Loucy (cell line): ENCODE results near the gene CRYBG2.

Experiments used
- H2AFZ ChIP-seq: fragments of 200-600 bp; sonication (generic); 2 replicates; pipeline ENCODE4 v1.6.0; 2016; ENCODE audit warnings: antibody characterized with exemption, mild to moderate bottlenecking, low read length, moderate library complexity
- H3F3A ChIP-seq: fragments of 200-600 bp; 2 replicates; pipeline ENCODE4 v1.6.0; 2016; ENCODE audit warnings: antibody characterized with exemption, low read depth, mild to moderate bottlenecking
- H3K27me3 ChIP-seq: fragments of 200-600 bp; sonication (generic); 2 replicates; pipeline ENCODE4 v1.6.1; 2014; ENCODE audit warnings: low read length, mild to moderate bottlenecking; ENCODE audit not compliant: insufficient read depth, poor library complexity, severe bottlenecking
- H3K36me3 ChIP-seq: fragments of 200-600 bp; sonication (generic); 2 replicates; pipeline ENCODE4 v1.6.1; 2016; ENCODE audit warnings: low read length; ENCODE audit not compliant: insufficient read depth
- H3K4me1 ChIP-seq: fragments of 200-600 bp; sonication (generic); 2 replicates; pipeline ENCODE4 v1.5.1; 2014; ENCODE audit warnings: low read length, mild to moderate bottlenecking; ENCODE audit not compliant: insufficient read depth, poor library complexity, severe bottlenecking
- H3K4me2 ChIP-seq: fragments of 200-600 bp; sonication (generic); 2 replicates; pipeline ENCODE4 v1.6.0; 2014; ENCODE audit warnings: antibody characterized with exemption, low read length, low read depth, mild to moderate bottlenecking; ENCODE audit not compliant: poor library complexity, severe bottlenecking
- H3K4me3 ChIP-seq: fragments of 200-600 bp; sonication (generic); 2 replicates; pipeline ENCODE4 v1.5.1; 2014; ENCODE audit warnings: low read length, mild to moderate bottlenecking, mixed read lengths; ENCODE audit not compliant: poor library complexity, severe bottlenecking
- H3K79me2 ChIP-seq: fragments of 200-600 bp; sonication (generic); 2 replicates; pipeline ENCODE4 v1.6.1; 2014; ENCODE audit warnings: low read length; ENCODE audit not compliant: insufficient read depth
- H3K9ac ChIP-seq: fragments of 200-600 bp; sonication (generic); 2 replicates; pipeline ENCODE4 v1.6.0; 2014; ENCODE audit warnings: mild to moderate bottlenecking, low read depth, low read length, moderate library complexity; ENCODE audit not compliant: poor library complexity, severe bottlenecking
- H3K9me2 ChIP-seq: fragments of 200-600 bp; sonication (generic); replicated peaks from 2 replicates; pipeline ENCODE4 v1.6.1; 2016; ENCODE audit warnings: low read depth, low read length, mixed read lengths
- H3K9me3 ChIP-seq: fragments of 200-600 bp; sonication (generic); 2 replicates; pipeline ENCODE4 v1.6.1; 2014; ENCODE audit warnings: mild to moderate bottlenecking, antibody characterized with exemption, low read length, low read depth; ENCODE audit not compliant: insufficient read depth
- H4K20me1 ChIP-seq: fragments of 200-600 bp; sonication (generic); 2 replicates; pipeline ENCODE4 v1.6.0; 2014; ENCODE audit warnings: antibody characterized with exemption, low read length, mild to moderate bottlenecking; ENCODE audit not compliant: insufficient read depth, poor library complexity, severe bottlenecking
- EZH2phosphoT487 ChIP-seq: fragments of 200-600 bp; IDR thresholded peaks from 2 replicates; pipeline ENCODE4 v1.6.1; 2018; ENCODE audit warnings: antibody characterized with exemption, mild to moderate bottlenecking, moderate library complexity, borderline replicate concordance
- TF ChIP-seq, protein P1 (sequence below): fragments of 200-600 bp; sonication (generic); conservative IDR thresholded peaks from 2 replicates; pipeline ENCODE4 v1.5.1; 2014; ENCODE audit warnings: mild to moderate bottlenecking, antibody characterized with exemption, low read length

The CRYBG2 gene

DNA sequence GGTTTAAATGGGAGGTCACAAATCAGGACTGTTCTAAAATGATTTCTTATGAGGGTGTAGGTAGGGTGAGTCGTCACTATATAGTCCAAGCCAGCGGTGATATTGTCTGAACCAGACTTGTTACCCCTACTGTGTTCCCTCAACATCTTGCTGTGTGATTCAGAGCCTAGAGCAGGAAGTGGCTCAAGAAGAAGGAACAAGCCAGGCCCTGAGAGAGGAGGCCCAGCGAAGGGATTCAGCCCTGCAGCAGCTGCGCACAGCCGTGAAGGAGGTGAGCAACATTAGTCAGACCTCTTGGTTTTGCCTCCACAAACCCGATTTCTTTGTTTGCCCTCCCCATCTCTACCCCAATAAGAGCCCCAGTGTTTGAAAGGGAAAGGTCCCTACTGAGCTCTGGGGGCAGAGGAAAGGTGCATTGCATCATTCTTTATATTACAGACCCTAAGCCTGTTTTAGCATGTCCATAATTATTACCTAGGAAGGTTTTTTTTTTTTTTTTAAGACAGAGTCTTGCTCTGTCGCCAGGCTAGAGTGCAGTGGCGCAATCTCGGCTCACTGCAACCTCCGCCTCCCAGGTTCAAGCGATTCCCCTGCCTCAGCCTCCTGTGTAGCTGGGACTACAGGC lies 79.0 kb downstream of the CRYBG2 start:
- H4K20me1 ChIP-seq = no peaks in the 10 kb centered on the region
- H3K4me2 ChIP-seq = no peak overlapping the region
- no peaks in the 10 kb centered on the region for H3F3A ChIP-seq
- H3K79me2 ChIP-seq = peaks cover 22% of the 10 kb centered on the region
- peaks cover 76% of the 10 kb centered on the region for H3K36me3 ChIP-seq
- H3K9ac ChIP-seq = no peak overlapping the region
- no peaks in the 10 kb centered on the region for H3K9me3 ChIP-seq
- H3K4me1 ChIP-seq = peaks cover 39% of the 10 kb centered on the region
- H2AFZ ChIP-seq = no peak overlapping the region
- no peak overlapping the region for H3K4me3 ChIP-seq
- no peaks in the 10 kb centered on the region for H3K9me2 ChIP-seq
- H3K27me3 ChIP-seq = no peaks in the 10 kb centered on the region
- TF ChIP-seq, protein P1, sequence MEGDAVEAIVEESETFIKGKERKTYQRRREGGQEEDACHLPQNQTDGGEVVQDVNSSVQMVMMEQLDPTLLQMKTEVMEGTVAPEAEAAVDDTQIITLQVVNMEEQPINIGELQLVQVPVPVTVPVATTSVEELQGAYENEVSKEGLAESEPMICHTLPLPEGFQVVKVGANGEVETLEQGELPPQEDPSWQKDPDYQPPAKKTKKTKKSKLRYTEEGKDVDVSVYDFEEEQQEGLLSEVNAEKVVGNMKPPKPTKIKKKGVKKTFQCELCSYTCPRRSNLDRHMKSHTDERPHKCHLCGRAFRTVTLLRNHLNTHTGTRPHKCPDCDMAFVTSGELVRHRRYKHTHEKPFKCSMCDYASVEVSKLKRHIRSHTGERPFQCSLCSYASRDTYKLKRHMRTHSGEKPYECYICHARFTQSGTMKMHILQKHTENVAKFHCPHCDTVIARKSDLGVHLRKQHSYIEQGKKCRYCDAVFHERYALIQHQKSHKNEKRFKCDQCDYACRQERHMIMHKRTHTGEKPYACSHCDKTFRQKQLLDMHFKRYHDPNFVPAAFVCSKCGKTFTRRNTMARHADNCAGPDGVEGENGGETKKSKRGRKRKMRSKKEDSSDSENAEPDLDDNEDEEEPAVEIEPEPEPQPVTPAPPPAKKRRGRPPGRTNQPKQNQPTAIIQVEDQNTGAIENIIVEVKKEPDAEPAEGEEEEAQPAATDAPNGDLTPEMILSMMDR = no peak
- no peak for TF ChIP-seq EZH2phosphoT487
